Body of pancreas (tissue), 4 donors: ENCODE results near the gene ONECUT1.

Experiments
- CTCF ChIP-seq, 7 experiments: fragments of 450-650 bp in 4 of 7; fragments of 200-600 bp in 3 of 7; sonication (generic) in 3 of 7; IDR thresholded peaks; one replicate each; pipeline ENCODE4 v1.5.1; 2016 to 2019; ENCODE audit warnings: antibody characterized with exemption in 7 of 7
- POLR2A ChIP-seq, 3 donors: fragments of 450-650 bp; IDR thresholded peaks; one replicate each; pipeline ENCODE4 v1.6.1; 2016; ENCODE audit warnings: antibody characterized with exemption in 3 of 3, mild to moderate bottlenecking in 2 of 3

GRCh38 chr15:52804526-52805081 is 14.5 kb upstream of the ONECUT1 start:
- TF ChIP-seq CTCF (IDR thresholded peaks at IDR 0.05) (no peak), POLR2A (IDR thresholded peaks at IDR 0.05) (peak in 1 of 3 donors; percentile 9)
